Heart left ventricle (tissue), 13 donors: ENCODE results near the gene PYGO2.

Experiments
- CTCF ChIP-seq, 12 donors: fragments of 200-600 bp; sonication (generic) in 4 of 12; IDR thresholded peaks; one replicate each; pipeline versions ENCODE4 v1.5.0 to v1.8.0; 2018 to 2022; ENCODE audit warnings: antibody characterized with exemption in 12 of 12, mild to moderate bottlenecking in 5 of 12
- POLR2A ChIP-seq, 2 donors: fragments of 450-650 bp; IDR thresholded peaks; one replicate each; pipeline ENCODE4 v1.6.1; 2017; ENCODE audit warnings: antibody characterized with exemption in 2 of 2, mild to moderate bottlenecking in 2 of 2, moderate library complexity in 2 of 2
- donor health status: ischemic (EF 13 %, LVEDD 7.1; RV severe dilation, severe dysfunction).
- donor health status: DM: no; HTN: yes; CAD: no.
- donor health status: DM: no; HTN: no; CAD: no.
- donor health status: ischemic (EF 25% LVEDD 6.9; RV normal size, moderate dysfunction).
- donor health status: ischemic (EF 25% LVEDD 5.7; RV mildly dilated, moderate dysfunction).
- donor health status: ischemic (EF 35%, LVEDD 5.7; RV mildly dilated, moderate dysfunction).
- donor health status: nonischemic (EF 11% LVEDD 7.7; RV severe dilation, severe dysfunction).
- donor health status: DM: yes; HTN: yes; CAD: no.
- donor health status: PGD.
- donor health status: ischemic (EF 29% LVEDD 5.4; RV normal size, mild dysfunction).
- donor health status: nonischemic (EF 23%, LVEDD 6.1; RV moderate dilation, normal function).

- TF ChIP-seq CTCF (IDR thresholded peaks at IDR 0.05) (no peak), POLR2A (IDR thresholded peaks at IDR 0.05) (no peak)
These were observed 47.7 kb upstream of the PYGO2 start for GRCh38 chr1:155009221-155009711.
